ENCODE measurements around the gene HIBADH.

The HIBADH gene

DNA sequence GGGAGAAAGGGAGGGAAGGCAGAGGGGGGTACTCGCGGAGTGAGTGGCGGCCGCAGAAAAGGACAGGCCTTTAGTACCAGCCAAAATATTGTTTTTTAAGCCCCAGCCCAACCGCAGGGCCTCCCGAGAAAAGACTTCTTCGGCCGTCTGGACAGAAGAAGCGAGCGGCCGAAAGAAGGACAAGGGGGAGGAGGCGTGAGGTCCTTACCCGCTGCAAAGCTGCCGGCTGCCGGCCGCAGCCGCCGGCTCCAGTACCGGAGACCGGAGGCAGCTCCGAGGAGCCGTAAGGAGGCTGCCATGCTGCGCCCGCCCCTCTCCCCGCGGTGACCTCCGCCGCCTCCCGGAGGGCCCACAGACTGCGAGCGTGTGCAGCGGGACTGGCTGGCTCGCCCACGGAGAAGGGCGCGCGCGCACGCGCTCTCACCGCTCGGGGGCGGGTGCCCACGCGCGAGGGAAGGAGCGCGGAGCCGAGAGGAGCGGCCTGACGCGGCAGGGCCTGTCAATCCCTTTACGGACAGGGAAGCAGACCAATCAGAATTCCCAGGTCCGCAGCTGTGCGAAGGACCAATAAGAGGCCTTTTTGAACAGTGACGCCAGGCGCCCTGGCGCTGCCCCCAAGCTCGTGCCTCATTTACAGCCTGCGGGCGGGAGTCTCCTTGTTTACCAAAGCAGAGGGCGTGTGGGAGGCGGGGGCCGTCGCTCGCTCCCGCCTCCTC is at the start of gene HIBADH:
Gene HIBADH (minus strand): TSS at position 394 of the 716 bp plus-strand sequence. CDS start 95 bp downstream, at position 299.
- peak; percentile 96 for DNase-seq (ENCODE audit: extremely low read depth, insufficient read length)
- Histone ChIP-seq H3K27me3 (replicated peaks; ENCODE audit: control insufficient read depth, insufficient read depth, low read length) (no peaks in the 10 kb centered on the region; the same call in 1 of the 2 replicates), H3K4me3 (replicated peaks; ENCODE audit: low read depth, low read length) (peak within 1 kb of the TSS; percentile 80), H3K36me3 (ENCODE audit: control insufficient read depth, insufficient read depth, low read length) (no peaks in the 10 kb centered on the region)
- TF ChIP-seq, protein P1, sequence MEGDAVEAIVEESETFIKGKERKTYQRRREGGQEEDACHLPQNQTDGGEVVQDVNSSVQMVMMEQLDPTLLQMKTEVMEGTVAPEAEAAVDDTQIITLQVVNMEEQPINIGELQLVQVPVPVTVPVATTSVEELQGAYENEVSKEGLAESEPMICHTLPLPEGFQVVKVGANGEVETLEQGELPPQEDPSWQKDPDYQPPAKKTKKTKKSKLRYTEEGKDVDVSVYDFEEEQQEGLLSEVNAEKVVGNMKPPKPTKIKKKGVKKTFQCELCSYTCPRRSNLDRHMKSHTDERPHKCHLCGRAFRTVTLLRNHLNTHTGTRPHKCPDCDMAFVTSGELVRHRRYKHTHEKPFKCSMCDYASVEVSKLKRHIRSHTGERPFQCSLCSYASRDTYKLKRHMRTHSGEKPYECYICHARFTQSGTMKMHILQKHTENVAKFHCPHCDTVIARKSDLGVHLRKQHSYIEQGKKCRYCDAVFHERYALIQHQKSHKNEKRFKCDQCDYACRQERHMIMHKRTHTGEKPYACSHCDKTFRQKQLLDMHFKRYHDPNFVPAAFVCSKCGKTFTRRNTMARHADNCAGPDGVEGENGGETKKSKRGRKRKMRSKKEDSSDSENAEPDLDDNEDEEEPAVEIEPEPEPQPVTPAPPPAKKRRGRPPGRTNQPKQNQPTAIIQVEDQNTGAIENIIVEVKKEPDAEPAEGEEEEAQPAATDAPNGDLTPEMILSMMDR (IDR thresholded peaks at IDR 0.05; ENCODE audit: insufficient read depth, low read length, poor library complexity, severe bottlenecking) = no peak

DNA sequence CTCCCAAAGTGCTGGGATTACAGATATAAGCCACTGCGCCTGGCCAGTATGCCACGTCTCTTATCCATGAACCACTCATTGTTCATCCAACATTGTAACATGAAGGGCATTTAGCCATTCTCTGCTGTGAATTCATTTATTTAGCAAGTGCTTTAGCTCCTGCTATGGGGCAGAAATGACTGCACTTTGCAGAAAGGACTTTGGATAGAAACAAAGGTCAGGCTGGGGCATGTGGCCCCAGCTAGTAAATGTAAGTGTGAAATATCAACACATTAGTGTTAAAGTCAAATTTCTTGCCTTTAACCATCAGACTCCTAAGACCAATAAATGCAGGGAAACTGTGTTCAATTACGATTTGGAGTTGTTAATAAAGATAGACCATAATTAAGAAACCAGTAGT is 49.5 kb upstream of the HIBADH start:
- Histone ChIP-seq H3K36me3 (ENCODE audit: control insufficient read depth, insufficient read depth, low read length) (no peaks in the 10 kb centered on the region), H3K4me3 (replicated peaks; ENCODE audit: low read depth, low read length) (no peak overlapping the region), H3K27me3 (replicated peaks; ENCODE audit: control insufficient read depth, insufficient read depth, low read length) (no peaks in the 10 kb centered on the region; the same call in 1 of the 2 replicates)
- DNase-seq (ENCODE audit: extremely low read depth, insufficient read length) = no peak
- TF ChIP-seq, protein P1 (IDR thresholded peaks at IDR 0.05; ENCODE audit: insufficient read depth, low read length, poor library complexity, severe bottlenecking) = no peak

DNA sequence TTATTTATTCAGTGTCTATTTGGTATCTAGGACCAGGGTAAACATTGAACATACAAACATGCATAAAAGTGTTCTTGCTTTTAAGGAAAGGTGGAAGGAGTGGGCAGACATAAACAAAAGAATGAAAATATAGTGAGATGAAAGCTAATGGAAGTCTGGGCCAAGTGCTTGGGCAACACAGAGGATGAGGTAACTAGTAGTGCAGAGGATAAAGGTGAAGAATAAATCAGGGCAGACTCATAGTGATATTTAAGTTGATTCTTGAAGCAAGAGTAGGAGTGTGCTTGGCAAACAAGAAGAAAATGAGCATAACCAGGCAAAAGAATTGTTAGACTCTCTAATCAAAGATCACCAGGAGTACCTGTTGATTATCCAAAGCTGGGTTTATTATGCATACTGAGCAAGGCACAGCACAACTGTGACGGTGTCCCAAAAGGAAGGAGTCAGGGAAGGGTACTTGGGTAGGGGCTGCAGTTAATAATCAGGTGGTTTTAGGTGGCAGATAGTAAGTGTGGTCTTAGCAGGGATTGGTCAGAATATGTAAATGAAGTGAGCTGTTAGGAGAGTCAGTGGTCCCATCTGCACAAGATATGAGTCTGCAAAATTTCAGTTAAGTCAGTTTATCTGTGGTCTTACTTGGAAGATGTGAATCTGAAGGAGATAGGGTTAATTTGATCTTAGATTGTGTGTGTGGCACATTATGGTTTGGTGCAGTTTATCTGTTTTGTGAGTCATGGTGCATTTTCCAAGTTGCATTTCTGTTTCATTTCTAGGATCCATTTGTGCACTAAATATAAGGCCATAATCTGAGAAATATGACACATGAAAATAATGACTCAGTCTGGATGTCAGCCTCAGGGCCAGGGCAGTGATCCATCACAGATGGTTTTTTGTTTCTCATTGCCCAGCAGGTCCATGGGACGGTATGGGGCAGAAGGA is 46.7 kb upstream of the HIBADH start:
- DNase-seq (ENCODE audit: extremely low read depth, insufficient read length) = no peak
- Histone ChIP-seq H3K36me3 (ENCODE audit: control insufficient read depth, insufficient read depth, low read length) (no peaks in the 10 kb centered on the region), H3K4me3 (replicated peaks; ENCODE audit: low read depth, low read length) (no peak overlapping the region), H3K27me3 (replicated peaks; ENCODE audit: control insufficient read depth, insufficient read depth, low read length) (no peaks in the 10 kb centered on the region; the same call in 1 of the 2 replicates)
- TF ChIP-seq, protein P1 (IDR thresholded peaks at IDR 0.05; ENCODE audit: insufficient read depth, low read length, poor library complexity, severe bottlenecking) = no peak

DNA sequence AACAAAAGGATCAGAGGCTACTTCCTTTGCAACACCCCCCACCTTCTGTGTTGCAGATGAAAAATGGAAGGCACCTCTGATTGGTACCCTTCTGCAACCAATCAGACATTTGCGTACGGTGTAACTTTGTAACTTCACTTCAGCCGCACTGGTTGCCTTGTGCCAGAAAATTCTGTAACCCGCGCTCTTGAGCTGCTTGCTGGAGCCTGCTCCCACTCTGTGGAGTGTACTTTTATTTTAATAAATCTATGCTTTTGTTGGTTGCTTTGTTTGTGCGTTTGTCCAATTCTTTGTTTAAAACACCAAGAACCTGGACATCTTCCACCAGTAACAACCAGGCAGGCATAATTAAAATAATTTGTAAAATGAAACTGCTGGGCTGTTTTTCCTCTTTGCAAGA is 45.8 kb upstream of the HIBADH start:
- TF ChIP-seq, protein P1 (IDR thresholded peaks at IDR 0.05; ENCODE audit: insufficient read depth, low read length, poor library complexity, severe bottlenecking) = no peak
- no peak for DNase-seq (ENCODE audit: extremely low read depth, insufficient read length)
- H3K27me3 ChIP-seq (replicated peaks; ENCODE audit: control insufficient read depth, insufficient read depth, low read length) = no peaks in the 10 kb centered on the region; the same call in 1 of the 2 replicates
- no peak overlapping the region for H3K4me3 ChIP-seq (replicated peaks; ENCODE audit: low read depth, low read length)
- no peaks in the 10 kb centered on the region for H3K36me3 ChIP-seq (ENCODE audit: control insufficient read depth, insufficient read depth, low read length)

DNA sequence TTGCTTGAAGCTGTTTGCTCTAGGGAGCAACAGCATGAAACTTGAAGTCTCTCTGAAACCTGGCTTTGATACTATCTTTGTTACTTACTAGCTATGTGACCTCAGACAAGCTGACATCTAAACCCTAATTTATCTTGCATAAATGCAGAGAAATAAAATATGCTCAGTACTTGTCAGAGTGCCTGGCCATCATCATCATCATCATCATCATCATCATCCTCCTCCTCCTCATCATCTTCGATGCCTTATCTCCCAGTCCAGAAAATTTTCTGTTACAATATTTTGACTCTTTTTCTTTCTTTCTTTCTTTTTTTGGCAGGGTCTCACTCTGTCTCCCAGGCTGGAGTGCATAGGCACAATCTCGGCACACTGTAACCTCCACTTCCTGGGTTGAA is 42.5 kb upstream of the HIBADH start:
- no peak for DNase-seq (ENCODE audit: extremely low read depth, insufficient read length)
- TF ChIP-seq, protein P1 (IDR thresholded peaks at IDR 0.05; ENCODE audit: insufficient read depth, low read length, poor library complexity, severe bottlenecking) = no peak
- Histone ChIP-seq H3K27me3 (replicated peaks; ENCODE audit: control insufficient read depth, insufficient read depth, low read length) (no peaks in the 10 kb centered on the region; the same call in 1 of the 2 replicates), H3K36me3 (ENCODE audit: control insufficient read depth, insufficient read depth, low read length) (no peaks in the 10 kb centered on the region), H3K4me3 (replicated peaks; ENCODE audit: low read depth, low read length) (no peak overlapping the region)

Measured in GM06990 (cell line).